ENCODE data around the gene AQP5. TPM values are rescaled to one million over a fixed set of nuclear protein-coding genes. Genes with fewer than 3 reads are reported as not detected.

The AQP5 gene
- total and polyA plus RNA-seq, 2 experiments from 2014 or later: not detected

- no peak for DNase-seq
- Histone ChIP-seq H3K4me3 (no peak overlapping the region), H3K4me1 (ENCODE audit: insufficient read depth) (no peaks in the 10 kb centered on the region), H3K79me2 (ENCODE audit: insufficient read depth) (no peaks in the 10 kb centered on the region), H3K9me3 (ENCODE audit: low read depth) (no peaks in the 10 kb centered on the region), H3K9me2 (ENCODE audit: insufficient read depth) (no peaks in the 10 kb centered on the region), H3K9ac (no peak overlapping the region), H3K27me3 (replicated peaks; ENCODE audit: insufficient read depth) (peaks cover 47% of the 10 kb centered on the region), H3K27ac (no peak overlapping the region), H3F3A (ENCODE audit: insufficient read depth) (no peaks in the 10 kb centered on the region), H2AFZ (no peak overlapping the region), H3K4me2 (ENCODE audit: unreplicated experiment) (no peak overlapping the region), H3K36me3 (ENCODE audit: low read depth) (no peaks in the 10 kb centered on the region), H4K20me1 (ENCODE audit: insufficient read depth) (no peaks in the 10 kb centered on the region)
- WGBS, 2 experiments (ENCODE audit: low coverage in 1 of 2, low lambda C conversion rate in 2 of 2, missing lambda C conversion rate in 2 of 2): 59 to 60% methylated on average over 13 of the region's 13 CpGs
- in situ Hi-C loops (cut with MboI): no loop called here
- TF ChIP-seq EZH2phosphoT487 (IDR thresholded peaks at IDR 0.05; ENCODE audit: insufficient read depth, low read depth) (no peak), EZH2 (IDR thresholded peaks at IDR 0.05; ENCODE audit: insufficient read depth, poor library complexity, severe bottlenecking) (no peak)
Measured at GRCh38 chr12:49955899-49956662, 5.6 kb upstream of the AQP5 start.

GRCh38 chr12:49956663-49957569, 4.8 kb upstream of the AQP5 start:
- Histone ChIP-seq H3K27ac (no peak overlapping the region), H3K4me2 (ENCODE audit: unreplicated experiment) (no peak overlapping the region), H4K20me1 (ENCODE audit: insufficient read depth) (no peaks in the 10 kb centered on the region), H3K79me2 (ENCODE audit: insufficient read depth) (no peaks in the 10 kb centered on the region), H3K36me3 (ENCODE audit: low read depth) (no peaks in the 10 kb centered on the region), H2AFZ (no peak overlapping the region), H3K9me3 (ENCODE audit: low read depth) (no peaks in the 10 kb centered on the region), H3K9me2 (ENCODE audit: insufficient read depth) (no peaks in the 10 kb centered on the region), H3K4me1 (ENCODE audit: insufficient read depth) (no peaks in the 10 kb centered on the region), H3F3A (ENCODE audit: insufficient read depth) (no peaks in the 10 kb centered on the region), H3K4me3 (no peak overlapping the region), H3K27me3 (replicated peaks; ENCODE audit: insufficient read depth) (peaks cover 49% of the 10 kb centered on the region), H3K9ac (no peak overlapping the region)
- in situ Hi-C loops (cut with MboI): no loop called here
- WGBS, 2 experiments (ENCODE audit: low coverage in 1 of 2, low lambda C conversion rate in 2 of 2, missing lambda C conversion rate in 2 of 2): 70 to 74% methylated on average over 6 of the region's 6 CpGs
- no peak for TF ChIP-seq EZH2 (IDR thresholded peaks at IDR 0.05; ENCODE audit: insufficient read depth, poor library complexity, severe bottlenecking)
- no peak for TF ChIP-seq EZH2phosphoT487 (IDR thresholded peaks at IDR 0.05; ENCODE audit: insufficient read depth, low read depth)
- no peak for DNase-seq

GRCh38 chr12:49957570-49957967, 4.1 kb upstream of the AQP5 start:
- H3K4me2 ChIP-seq (ENCODE audit: unreplicated experiment): no peak overlapping the region
- H4K20me1 ChIP-seq (ENCODE audit: insufficient read depth): no peaks in the 10 kb centered on the region
- DNase-seq: no peak
- no peaks in the 10 kb centered on the region for H3K36me3 ChIP-seq (ENCODE audit: low read depth)
- no peaks in the 10 kb centered on the region for H3K9me3 ChIP-seq (ENCODE audit: low read depth)
- no peaks in the 10 kb centered on the region for H3K9me2 ChIP-seq (ENCODE audit: insufficient read depth)
- H2AFZ ChIP-seq: no peak overlapping the region
- TF ChIP-seq EZH2 (IDR thresholded peaks at IDR 0.05; ENCODE audit: insufficient read depth, poor library complexity, severe bottlenecking) (no peak), EZH2phosphoT487 (IDR thresholded peaks at IDR 0.05; ENCODE audit: insufficient read depth, low read depth) (no peak)
- no peak overlapping the region for H3K9ac ChIP-seq
- no peak overlapping the region for H3K4me3 ChIP-seq
- peaks cover 53% of the 10 kb centered on the region for H3K27me3 ChIP-seq (replicated peaks; ENCODE audit: insufficient read depth)
- H3F3A ChIP-seq (ENCODE audit: insufficient read depth): no peaks in the 10 kb centered on the region
- in situ Hi-C loops (cut with MboI): no loop called here
- no peaks in the 10 kb centered on the region for H3K79me2 ChIP-seq (ENCODE audit: insufficient read depth)
- H3K4me1 ChIP-seq (ENCODE audit: insufficient read depth): no peaks in the 10 kb centered on the region
- no peak overlapping the region for H3K27ac ChIP-seq

GRCh38 chr12:49959685-49960473, 1.8 kb upstream of the AQP5 start:
- Histone ChIP-seq H3K9me3 (ENCODE audit: low read depth) (no peaks in the 10 kb centered on the region), H3K4me3 (no peak overlapping the region), H3F3A (ENCODE audit: insufficient read depth) (no peaks in the 10 kb centered on the region), H3K4me2 (ENCODE audit: unreplicated experiment) (no peak overlapping the region), H3K36me3 (ENCODE audit: low read depth) (no peaks in the 10 kb centered on the region), H3K27ac (no peak overlapping the region), H2AFZ (no peak overlapping the region), H3K4me1 (ENCODE audit: insufficient read depth) (no peaks in the 10 kb centered on the region), H4K20me1 (ENCODE audit: insufficient read depth) (no peaks in the 10 kb centered on the region), H3K27me3 (replicated peaks; ENCODE audit: insufficient read depth) (peaks cover 44% of the 10 kb centered on the region), H3K9ac (no peak overlapping the region), H3K79me2 (ENCODE audit: insufficient read depth) (no peaks in the 10 kb centered on the region), H3K9me2 (ENCODE audit: insufficient read depth) (no peaks in the 10 kb centered on the region)
- WGBS, 2 experiments (ENCODE audit: low coverage in 1 of 2, low lambda C conversion rate in 2 of 2, missing lambda C conversion rate in 2 of 2): 46 to 49% methylated on average over 11 of the region's 11 CpGs
- TF ChIP-seq EZH2 (IDR thresholded peaks at IDR 0.05; ENCODE audit: insufficient read depth, poor library complexity, severe bottlenecking) (peak; percentile 2), EZH2phosphoT487 (IDR thresholded peaks at IDR 0.05; ENCODE audit: insufficient read depth, low read depth) (no peak)
- no peak for DNase-seq
- in situ Hi-C loops (cut with MboI): no loop called here

Measured in GM23248 (cell line).